Fibroblast of lung (primary cell): Measurements from ENCODE around the gene CACUL1.

Source experiments
- EZH2 ChIP-seq: IDR thresholded peaks from 2 replicates; pipeline ENCODE4 v1.5.1; 2012; ENCODE audit warnings: low read length, control low read depth, mild to moderate bottlenecking; ENCODE audit errors: missing control alignments
- TF ChIP-seq, protein P1 (sequence below), 2 donors: IDR thresholded peaks in 1 of 2; conservative IDR thresholded peaks in 1 of 2; 1 replicate in 1 of 2; 2 replicates in 1 of 2; pipeline ENCODE4 v1.5.1; 2011 to 2012; ENCODE audit warnings: low read length in 2 of 2, control low read depth in 1 of 2, inconsistent platforms in 1 of 2, low read depth in 1 of 2, mild to moderate bottlenecking in 1 of 2

GRCh38 chr10:118682533-118682932 lies 72.2 kb downstream of the CACUL1 start:
- TF ChIP-seq, protein P1, sequence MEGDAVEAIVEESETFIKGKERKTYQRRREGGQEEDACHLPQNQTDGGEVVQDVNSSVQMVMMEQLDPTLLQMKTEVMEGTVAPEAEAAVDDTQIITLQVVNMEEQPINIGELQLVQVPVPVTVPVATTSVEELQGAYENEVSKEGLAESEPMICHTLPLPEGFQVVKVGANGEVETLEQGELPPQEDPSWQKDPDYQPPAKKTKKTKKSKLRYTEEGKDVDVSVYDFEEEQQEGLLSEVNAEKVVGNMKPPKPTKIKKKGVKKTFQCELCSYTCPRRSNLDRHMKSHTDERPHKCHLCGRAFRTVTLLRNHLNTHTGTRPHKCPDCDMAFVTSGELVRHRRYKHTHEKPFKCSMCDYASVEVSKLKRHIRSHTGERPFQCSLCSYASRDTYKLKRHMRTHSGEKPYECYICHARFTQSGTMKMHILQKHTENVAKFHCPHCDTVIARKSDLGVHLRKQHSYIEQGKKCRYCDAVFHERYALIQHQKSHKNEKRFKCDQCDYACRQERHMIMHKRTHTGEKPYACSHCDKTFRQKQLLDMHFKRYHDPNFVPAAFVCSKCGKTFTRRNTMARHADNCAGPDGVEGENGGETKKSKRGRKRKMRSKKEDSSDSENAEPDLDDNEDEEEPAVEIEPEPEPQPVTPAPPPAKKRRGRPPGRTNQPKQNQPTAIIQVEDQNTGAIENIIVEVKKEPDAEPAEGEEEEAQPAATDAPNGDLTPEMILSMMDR (conservative IDR thresholded peaks at IDR 0.05 in 1 of 2, IDR thresholded peaks at IDR 0.05 in 1 of 2; ENCODE audit: low read depth in 1 of 2, low read length in 2 of 2): no peak
- TF ChIP-seq EZH2: no peak
